A549 (cell line): Measurements from ENCODE around the gene GALNT16. TPM values are rescaled to one million over a fixed set of nuclear protein-coding genes. Genes with fewer than 3 reads are reported as not detected.

ENCODE experiments used
- ATAC-seq, 2 experiments: fragments of 200-7000 bp in 1 of 2; fragments of >200 bp in 1 of 2; cut with Nextera tagmentation in 1 of 2; cut with Tn5 transposase in 1 of 2; 3 replicates each; pipeline versions ENCODE4 v1.8.0 to v1.9.1; 2018 to 2020; ENCODE audit warnings: mild to moderate bottlenecking in 1 of 2, moderate library complexity in 1 of 2
- CTCF ChIA-PET: fragments of 300-600 bp; sonication (Branson Sonifier 250); formaldehyde crosslinking; extraction: SDS; loops from one replicate; lab custom pipeline; 2021; ENCODE audit warnings: antibody characterized with exemption, inconsistent platforms; lab: Yijun Ruan, JAX
- POLR2A ChIA-PET: fragments of 350-600 bp; formaldehyde crosslinking; extraction: SDS; loops from one replicate; lab custom pipeline; 2021; ENCODE audit warnings: antibody characterized with exemption, inconsistent platforms; lab: Yijun Ruan, JAX
- DNase-seq, 2 experiments: peaks; one replicate each; pipeline versions ENCODE4 v3.0.0 to v3.0.0-alpha.2; 2011 to 2016; ENCODE audit warnings: low read depth in 1 of 2, low spot score in 1 of 2
- FAIRE-seq: peaks from 2 replicates; lab custom pipeline; 2011; peaks lifted over from hg19 to GRCh38; lab: Jason Lieb, UNC
- H3K27ac ChIP-seq, 2 experiments: fragments of >200 bp; sonication (Bioruptor Twin); formaldehyde crosslinking; 3 replicates each; pipeline ENCODE4 v1.5.1; 2016 to 2017
- H3K4me1 ChIP-seq: fragments of >200 bp; sonication (Bioruptor Twin); formaldehyde crosslinking; 3 replicates; pipeline ENCODE4 v1.6.1; 2016
- H3K4me2 ChIP-seq: fragments of >200 bp; sonication (Bioruptor Twin); formaldehyde crosslinking; 3 replicates; pipeline ENCODE4 v1.6.1; 2016
- H3K4me3 ChIP-seq: fragments of >200 bp; sonication (Bioruptor Twin); formaldehyde crosslinking; 3 replicates; pipeline ENCODE4 v1.5.1; 2016
- H3K9me3 ChIP-seq: fragments of >200 bp; sonication (Bioruptor Twin); formaldehyde crosslinking; 3 replicates; pipeline ENCODE4 v1.6.1; 2016
- BCL3 ChIP-seq: fragments of >200 bp; sonication (Bioruptor Twin); formaldehyde crosslinking; IDR thresholded peaks from 3 replicates; pipeline ENCODE4 v1.6.1; 2016
- BHLHE40 ChIP-seq: IDR thresholded peaks from 2 replicates; pipeline ENCODE4 v1.6.1; 2012; ENCODE audit warnings: low read depth, low read length, inconsistent platforms
- CBX8 ChIP-seq: fragments of 200-600 bp; sonication (generic); IDR thresholded peaks from 2 replicates; pipeline ENCODE4 v1.6.1; 2016
- CHD2 ChIP-seq: fragments of 150-350 bp; IDR thresholded peaks from 2 replicates; pipeline ENCODE4 v1.6.1; 2014; ENCODE audit warnings: low read length; ENCODE audit not compliant: partially characterized antibody
- CHD4 ChIP-seq: fragments of 200-600 bp; sonication (generic); IDR thresholded peaks from 2 replicates; pipeline ENCODE4 v1.6.1; 2016; ENCODE audit warnings: antibody characterized with exemption, mild to moderate bottlenecking, borderline replicate concordance
- CTCF ChIP-seq: fragments of >200 bp; sonication (Bioruptor Twin); formaldehyde crosslinking; IDR thresholded peaks from 3 replicates; pipeline ENCODE4 v1.5.1; 2016
- EHMT2 ChIP-seq: fragments of 200-600 bp; sonication (generic); IDR thresholded peaks from 2 replicates; pipeline ENCODE4 v1.6.1; 2016; ENCODE audit warnings: antibody characterized with exemption, low read depth, mild to moderate bottlenecking, moderate library complexity
- ELK1 ChIP-seq: fragments of 150-350 bp; IDR thresholded peaks from 2 replicates; pipeline ENCODE4 v1.6.1; 2014; ENCODE audit warnings: low read depth, mild to moderate bottlenecking, low read length
- FOXS1 ChIP-seq: fragments of 250-450 bp; sonication (Bioruptor Pico); IDR thresholded peaks from 2 replicates; pipeline ENCODE4 v1.5.0; 2020; ENCODE audit warnings: mild to moderate bottlenecking, moderate library complexity
- GATA3 ChIP-seq: IDR thresholded peaks from 2 replicates; pipeline ENCODE4 v1.6.1; 2012; ENCODE audit warnings: borderline replicate concordance
- HDAC2 ChIP-seq: fragments of 200-600 bp; sonication (generic); IDR thresholded peaks from 2 replicates; pipeline ENCODE4 v1.6.1; 2016
- HES2 ChIP-seq: fragments of >200 bp; sonication (Bioruptor Twin); formaldehyde crosslinking; IDR thresholded peaks from 2 replicates; pipeline ENCODE4 v1.6.1; 2016
- HEYL ChIP-seq: fragments of 250-450 bp; sonication (Bioruptor Pico); IDR thresholded peaks from 2 replicates; pipeline ENCODE4 v1.8.0; 2021; ENCODE audit warnings: mild to moderate bottlenecking, moderate library complexity
- HOXA7 ChIP-seq: fragments of 250-450 bp; sonication (Bioruptor Pico); IDR thresholded peaks from 2 replicates; pipeline ENCODE4 v1.5.0; 2020; ENCODE audit warnings: mild to moderate bottlenecking, moderate library complexity
- JUNB ChIP-seq: fragments of >200 bp; sonication (Bioruptor Twin); formaldehyde crosslinking; IDR thresholded peaks from 2 replicates; pipeline ENCODE4 v1.6.1; 2016
- KDM5A ChIP-seq: fragments of 200-600 bp; sonication (generic); IDR thresholded peaks from 2 replicates; pipeline ENCODE4 v1.6.1; 2016; ENCODE audit warnings: antibody characterized with exemption, mild to moderate bottlenecking
- MYC ChIP-seq: IDR thresholded peaks from 2 replicates; pipeline ENCODE4 v1.6.1; 2012; ENCODE audit warnings: mild to moderate bottlenecking, inconsistent platforms, low read length, improper control_type of control experiment, borderline replicate concordance
- PHF8 ChIP-seq: fragments of 200-600 bp; sonication (generic); IDR thresholded peaks from 2 replicates; pipeline ENCODE4 v1.6.1; 2016; ENCODE audit warnings: low read depth, mild to moderate bottlenecking, antibody characterized with exemption, moderate library complexity, borderline replicate concordance
- POLR2A ChIP-seq: IDR thresholded peaks from 2 replicates; pipeline ENCODE4 v1.6.1; 2012; ENCODE audit warnings: mild to moderate bottlenecking, low read length
- REST ChIP-seq: fragments of 200-600 bp; sonication (generic); IDR thresholded peaks from 2 replicates; pipeline ENCODE4 v1.6.1; 2016; ENCODE audit warnings: antibody characterized with exemption, mild to moderate bottlenecking, moderate library complexity
- SREBF2 ChIP-seq: fragments of 450-650 bp; IDR thresholded peaks from 2 replicates; pipeline ENCODE4 v1.6.1; 2014; ENCODE audit warnings: mild to moderate bottlenecking, moderate library complexity
- TP53 ChIP-seq: fragments of 250-450 bp; sonication (Bioruptor Pico); IDR thresholded peaks from 2 replicates; pipeline ENCODE4 v1.5.0; 2021; ENCODE audit warnings: mild to moderate bottlenecking, moderate library complexity
- ZFP36 ChIP-seq: fragments of 450-650 bp; IDR thresholded peaks from 2 replicates; pipeline ENCODE4 v1.6.1; 2014; ENCODE audit warnings: borderline replicate concordance; ENCODE audit not compliant: partially characterized antibody
- ZSCAN20 ChIP-seq: fragments of 250-450 bp; sonication (Bioruptor Pico); IDR thresholded peaks from 2 replicates; pipeline ENCODE4 v1.8.0; 2022; ENCODE audit warnings: mild to moderate bottlenecking, moderate library complexity
- WGBS: methylation state at CpG from one replicate; pipeline ENCODE4 v1.1.6; 2017; ENCODE audit errors: missing lambda C conversion rate; 5-methylcytosine and 5-hydroxymethylcytosine counted together
- polyA plus RNA-seq, 4 experiments: library from polyadenylated mRNA; depleted of rRNA in 3 of 4; stranded (reverse); fragments of >200 nt; fragmentation: RNase III in 1 of 4; extraction: RNeasy Plus Mini Kit Qiagen cat#74134 plus additional on column Dnase treatment in 1 of 4; gene quantifications; 2 replicates in 3 of 4; 3 replicates in 1 of 4; pipeline ENCODE4 v1.2.3, GENCODE V29; 2011 to 2017

GALNT16 gene
- polyA plus RNA-seq, 2 of the 4 experiments (the other 2 are of a cell fraction): 2.8 to 3.4 TPM

GRCh38 chr14:69323266-69323998, 63.5 kb downstream of the GALNT16 start:
- 82% methylated on average over 11 of the region's 11 CpGs for whole genome bisulfite sequencing
- TF ChIP-seq CHD2: no peak
- no peak for TF ChIP-seq FOXS1
- TF ChIP-seq TP53 (CRISPR knock-in tag): no peak
- TF ChIP-seq PHF8: no peak
- TF ChIP-seq BCL3: no peak
- TF ChIP-seq GATA3: no peak
- ATAC-seq: no peak
- DNase-seq: no peak
- Histone ChIP-seq H3K27ac (no peak overlapping the region), H3K9me3 (no peaks in the 10 kb centered on the region), H3K4me1 (peaks cover under 1% of the 10 kb centered on the region; the same call in 2 of the 3 replicates), H3K4me3 (no peak overlapping the region), H3K4me2 (no peak overlapping the region)
- CTCF ChIA-PET: interaction anchor here (1.6 to 3.0 kb wide), 5 partner anchors 11 to 63 kb away, joined by 3 to 9 read pairs (median 5); partner anchors contain the start of gene GALNT16
- POLR2A ChIA-PET: interaction anchor here (0.6 kb wide), 1 partner anchor 68 kb away, joined by 3 read pairs; no protein-coding TSS in a partner anchor
- FAIRE-seq: no peak

GRCh38 chr14:69323999-69324282, 64.0 kb downstream of the GALNT16 start:
- Histone ChIP-seq H3K4me3 (no peak overlapping the region), H3K9me3 (no peaks in the 10 kb centered on the region), H3K4me2 (no peak overlapping the region), H3K27ac (no peak overlapping the region), H3K4me1 (no peaks in the 10 kb centered on the region)
- ChIA-PET CTCF (interaction anchor here (1.6 to 3.0 kb wide), 4 partner anchors 11 to 64 kb away, joined by 4 to 9 read pairs (median 6); partner anchors contain the start of gene GALNT16), POLR2A (no interaction called here)
- ATAC-seq: no peak
- TF ChIP-seq BHLHE40 (no peak), ELK1 (no peak), FOXS1 (no peak), ZFP36 (no peak), HEYL (CRISPR knock-in tag) (no peak), REST (no peak), SREBF2 (no peak), KDM5A (no peak), PHF8 (no peak), GATA3 (no peak)
- DNase-seq: no peak
- WGBS: 92% methylated on average over 1 of the region's 1 CpG
- no peak for FAIRE-seq

GRCh38 chr14:69324341-69324931, 64.5 kb downstream of the GALNT16 start:
- H3K4me3 ChIP-seq: no peak overlapping the region
- ATAC-seq (no peak), FAIRE-seq (no peak), DNase-seq (no peak)
- ChIA-PET CTCF (interaction anchor here (1.6 to 3.0 kb wide), 3 partner anchors 10 to 23 kb away, joined by 4 to 9 read pairs (median 8); no protein-coding TSS in a partner anchor), POLR2A (no interaction called here)
- H3K9me3 ChIP-seq: no peaks in the 10 kb centered on the region
- H3K27ac ChIP-seq: no peak overlapping the region
- 88% methylated on average over 8 of the region's 9 CpGs for WGBS
- no peak overlapping the region for H3K4me2 ChIP-seq
- H3K4me1 ChIP-seq: no peaks in the 10 kb centered on the region
- TF ChIP-seq HES2 (no peak), EHMT2 (no peak), ZFP36 (no peak), CHD4 (no peak), ZSCAN20 (CRISPR knock-in tag) (no peak), CHD2 (no peak), POLR2A (no peak), CTCF (no peak), MYC (no peak), CBX8 (no peak), BHLHE40 (no peak), HOXA7 (no peak), HDAC2 (no peak), GATA3 (no peak), JUNB (no peak)
